Smooth muscle cell (in vitro differentiated cells): Measurements from ENCODE around the gene B3GAT1. TPM values are rescaled to one million over a fixed set of nuclear protein-coding genes. Genes with fewer than 3 reads are reported as not detected.

Experiments used
- DNase-seq: peaks from one replicate; lab custom pipeline; 2025; ENCODE audit not compliant: unreplicated experiment; lab: John Stamatoyannopoulos, UW
- H2AFZ ChIP-seq: fragments of 200-600 bp; sonication (generic); 2 replicates; pipeline ENCODE4 v1.6.0; 2016; ENCODE audit warnings: antibody characterized with exemption, low read depth, mild to moderate bottlenecking
- H3F3A ChIP-seq: fragments of 200-600 bp; sonication (generic); 2 replicates; pipeline ENCODE4 v1.6.0; 2017; ENCODE audit warnings: antibody characterized with exemption, low read depth
- H3K27ac ChIP-seq: fragments of 200-600 bp; sonication (generic); 2 replicates; pipeline ENCODE4 v1.5.1; 2016; ENCODE audit warnings: low read depth, mild to moderate bottlenecking
- H3K27me3 ChIP-seq: fragments of 200-600 bp; sonication (generic); 2 replicates; pipeline ENCODE4 v1.6.1; 2016; ENCODE audit warnings: low read depth, mild to moderate bottlenecking
- H3K36me3 ChIP-seq: fragments of 200-600 bp; sonication (generic); 2 replicates; pipeline ENCODE4 v1.5.1; 2016; ENCODE audit warnings: low read depth
- H3K4me1 ChIP-seq: fragments of 200-600 bp; sonication (generic); 2 replicates; pipeline ENCODE4 v1.5.1; 2016; ENCODE audit warnings: low read depth
- H3K4me2 ChIP-seq: fragments of 200-600 bp; sonication (generic); 2 replicates; pipeline ENCODE4 v1.6.0; 2016; ENCODE audit warnings: mild to moderate bottlenecking
- H3K4me3 ChIP-seq: fragments of 200-600 bp; sonication (generic); 2 replicates; pipeline ENCODE4 v1.5.1; 2016; ENCODE audit warnings: mild to moderate bottlenecking
- H3K79me2 ChIP-seq: fragments of 200-600 bp; sonication (generic); 2 replicates; pipeline ENCODE4 v1.6.0; 2016; ENCODE audit warnings: low read depth, mild to moderate bottlenecking
- H3K9ac ChIP-seq: fragments of 200-600 bp; sonication (generic); 2 replicates; pipeline ENCODE4 v1.6.0; 2016; ENCODE audit warnings: low read depth
- H3K9me3 ChIP-seq: fragments of 200-600 bp; sonication (generic); replicated peaks from 2 replicates; pipeline ENCODE4 v1.5.1; 2016; ENCODE audit warnings: low read depth
- H4K20me1 ChIP-seq: fragments of 200-600 bp; sonication (generic); 2 replicates; pipeline ENCODE4 v1.6.0; 2016; ENCODE audit warnings: low read depth
- WGBS: methylation state at CpG from one replicate; pipeline ENCODE4 v1.1.7; 2016; ENCODE audit warnings: low lambda C conversion rate; 5-methylcytosine and 5-hydroxymethylcytosine counted together
- polyA plus RNA-seq: library from polyadenylated mRNA; unstranded; fragments of >200 nt; fragmentation: Nextera tagmentation; extraction: Ambion mirVana; gene quantifications from 2 replicates; pipeline ENCODE4 v1.2.1, GENCODE V29; 2016
- total RNA-seq: library from RNA; depleted of rRNA; stranded (reverse); fragments of >200 nt; gene quantifications from 2 replicates; pipeline ENCODE4 v1.2.3, GENCODE V29; 2014
- TF ChIP-seq, protein P1 (sequence below): fragments of 200-600 bp; sonication (generic); IDR thresholded peaks from 2 replicates; pipeline ENCODE4 v1.5.1; 2017; ENCODE audit warnings: borderline replicate concordance, mild to moderate bottlenecking, antibody characterized with exemption; ENCODE audit not compliant: insufficient read depth, poor library complexity, severe bottlenecking

The B3GAT1 gene
- total and polyA plus RNA-seq, 2 experiments from 2014 or later = not detected

DNA sequence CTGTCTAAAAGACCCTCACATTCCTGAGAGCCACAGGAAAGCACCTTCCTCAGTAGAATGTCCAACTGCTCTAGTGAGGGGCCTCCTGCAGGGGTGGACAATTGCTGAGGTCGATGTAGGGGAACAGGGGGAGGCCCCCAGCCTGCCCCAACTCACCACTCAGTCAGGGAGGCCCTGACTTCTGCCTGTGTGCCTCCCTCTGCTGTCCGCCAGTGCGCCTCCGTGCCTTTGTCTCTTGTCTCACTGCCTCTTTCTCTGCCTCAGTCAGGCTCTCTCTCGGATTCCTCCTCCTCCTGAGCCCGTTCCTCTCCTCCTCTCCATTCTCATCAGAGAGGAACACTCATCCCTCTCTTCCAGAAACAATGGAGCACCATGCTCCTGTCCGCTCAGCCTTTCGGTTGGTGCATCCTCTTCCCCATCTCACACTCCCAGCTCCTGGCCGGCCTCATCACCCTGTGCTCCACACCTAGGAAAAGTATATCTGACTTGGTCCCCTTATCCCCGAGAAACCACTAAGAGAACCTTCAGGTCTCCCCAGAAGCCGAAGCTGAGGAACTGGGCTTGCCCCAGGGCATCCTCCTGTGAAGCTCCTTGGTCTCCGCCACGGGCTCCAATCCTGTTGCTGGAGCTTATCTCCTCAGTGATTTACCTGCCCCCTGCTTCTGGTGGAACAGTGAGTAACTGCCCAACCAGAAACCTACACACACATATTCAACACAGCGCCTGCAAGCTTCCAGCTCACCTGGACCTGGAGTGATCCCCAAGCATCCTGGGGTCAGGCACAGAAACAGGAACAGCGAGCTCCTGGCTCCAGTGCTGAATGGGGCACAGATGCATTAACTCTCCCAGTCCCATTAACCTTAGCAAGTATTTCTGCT lies 2.3 kb downstream of the B3GAT1 start:
- Histone ChIP-seq H3K79me2 (no peaks in the 10 kb centered on the region), H3K4me1 (peaks cover 10% of the 10 kb centered on the region), H3K4me3 (no peak overlapping the region), H3K4me2 (no peak overlapping the region), H3K9me3 (no peaks in the 10 kb centered on the region), H3K36me3 (no peaks in the 10 kb centered on the region), H3F3A (no peaks in the 10 kb centered on the region), H3K9ac (no peak overlapping the region), H4K20me1 (no peaks in the 10 kb centered on the region), H2AFZ (no peak overlapping the region), H3K27me3 (peaks cover 68% of the 10 kb centered on the region), H3K27ac (no peak overlapping the region)
- no peak for DNase-seq
- TF ChIP-seq, protein P1, sequence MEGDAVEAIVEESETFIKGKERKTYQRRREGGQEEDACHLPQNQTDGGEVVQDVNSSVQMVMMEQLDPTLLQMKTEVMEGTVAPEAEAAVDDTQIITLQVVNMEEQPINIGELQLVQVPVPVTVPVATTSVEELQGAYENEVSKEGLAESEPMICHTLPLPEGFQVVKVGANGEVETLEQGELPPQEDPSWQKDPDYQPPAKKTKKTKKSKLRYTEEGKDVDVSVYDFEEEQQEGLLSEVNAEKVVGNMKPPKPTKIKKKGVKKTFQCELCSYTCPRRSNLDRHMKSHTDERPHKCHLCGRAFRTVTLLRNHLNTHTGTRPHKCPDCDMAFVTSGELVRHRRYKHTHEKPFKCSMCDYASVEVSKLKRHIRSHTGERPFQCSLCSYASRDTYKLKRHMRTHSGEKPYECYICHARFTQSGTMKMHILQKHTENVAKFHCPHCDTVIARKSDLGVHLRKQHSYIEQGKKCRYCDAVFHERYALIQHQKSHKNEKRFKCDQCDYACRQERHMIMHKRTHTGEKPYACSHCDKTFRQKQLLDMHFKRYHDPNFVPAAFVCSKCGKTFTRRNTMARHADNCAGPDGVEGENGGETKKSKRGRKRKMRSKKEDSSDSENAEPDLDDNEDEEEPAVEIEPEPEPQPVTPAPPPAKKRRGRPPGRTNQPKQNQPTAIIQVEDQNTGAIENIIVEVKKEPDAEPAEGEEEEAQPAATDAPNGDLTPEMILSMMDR = no peak
- 85% methylated on average over 15 of the region's 15 CpGs for WGBS

DNA sequence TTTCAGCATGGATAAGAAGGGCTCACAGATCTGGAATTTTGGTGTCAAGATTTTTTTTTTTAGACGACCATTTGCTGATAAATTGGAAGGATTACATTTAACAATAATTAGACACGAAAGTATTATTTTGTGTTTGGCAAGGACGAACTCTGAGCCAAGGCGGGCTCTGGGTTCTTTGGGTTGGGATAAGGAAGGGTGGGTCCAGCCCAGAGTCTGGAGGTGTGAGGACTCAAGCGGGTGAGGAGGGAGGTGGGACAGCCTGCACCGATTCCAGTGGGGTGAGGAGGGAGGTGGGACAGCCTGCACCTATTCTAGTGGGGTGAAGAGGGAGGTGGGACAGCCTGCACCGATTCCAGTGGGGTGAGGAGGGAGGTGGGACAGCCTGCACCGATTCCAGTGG lies 4.1 kb downstream of the B3GAT1 start:
- peaks cover 50% of the 10 kb centered on the region for H3K27me3 ChIP-seq

DNA sequence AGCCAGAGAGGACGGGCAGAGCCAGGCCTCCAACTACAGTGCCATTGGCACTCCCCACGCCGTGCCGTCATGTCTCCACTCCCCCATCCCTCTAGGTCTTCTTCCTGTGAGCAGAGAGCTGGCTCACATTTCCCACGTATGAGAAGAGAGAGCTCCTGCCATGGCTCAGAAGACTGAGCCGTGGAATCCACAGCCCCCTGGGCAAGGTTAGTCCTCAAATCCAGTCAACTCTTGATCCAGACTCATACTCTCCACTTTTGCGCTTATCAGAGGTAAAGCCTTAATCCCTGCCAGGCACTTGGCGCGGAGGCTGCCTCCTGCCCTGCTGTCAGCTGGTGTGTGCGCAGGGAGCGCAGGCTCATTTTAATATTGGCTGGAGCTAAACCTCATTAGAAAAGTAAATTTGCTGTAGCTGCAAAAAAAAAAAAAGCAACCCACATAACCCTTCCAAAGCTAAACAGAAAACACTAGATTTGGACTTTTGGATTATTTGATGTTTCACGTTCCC lies 4.7 kb downstream of the B3GAT1 start:
- TF ChIP-seq, protein P1 = no peak
- whole genome bisulfite sequencing = 86% methylated on average over 12 of the region's 12 CpGs

More for the DNA sequence above, 4.1 kb downstream of the B3GAT1 start:
- Histone ChIP-seq H3F3A (no peaks in the 10 kb centered on the region), H3K4me2 (no peak overlapping the region), H3K9me3 (no peaks in the 10 kb centered on the region), H3K27ac (no peak overlapping the region), H4K20me1 (no peaks in the 10 kb centered on the region), H3K9ac (no peak overlapping the region), H3K4me3 (no peak overlapping the region), H3K36me3 (no peaks in the 10 kb centered on the region), H3K4me1 (peaks cover 3% of the 10 kb centered on the region), H2AFZ (no peak overlapping the region), H3K79me2 (no peaks in the 10 kb centered on the region)
- no peak for DNase-seq
- TF ChIP-seq, protein P1 = no peak
- WGBS = 78% methylated on average over 7 of the region's 8 CpGs

More for the DNA sequence above, 4.7 kb downstream of the B3GAT1 start:
- no peak overlapping the region for H3K9ac ChIP-seq
- no peak overlapping the region for H3K4me3 ChIP-seq
- no peak for DNase-seq
- no peaks in the 10 kb centered on the region for H4K20me1 ChIP-seq
- H3K36me3 ChIP-seq = no peaks in the 10 kb centered on the region
- peaks cover 3% of the 10 kb centered on the region for H3K4me1 ChIP-seq
- no peak overlapping the region for H3K4me2 ChIP-seq
- H3K9me3 ChIP-seq = no peaks in the 10 kb centered on the region
- no peak overlapping the region for H3K27ac ChIP-seq
- no peaks in the 10 kb centered on the region for H3F3A ChIP-seq
- no peaks in the 10 kb centered on the region for H3K79me2 ChIP-seq
- H3K27me3 ChIP-seq = peaks cover 44% of the 10 kb centered on the region
- H2AFZ ChIP-seq = no peak overlapping the region
